B cell (primary cell): ENCODE results near the gene GDE1.

Experiments used
- CTCF ChIP-seq: fragments of 200-600 bp; IDR thresholded peaks from one replicate; pipeline ENCODE4 v1.8.0; 2022; ENCODE audit warnings: antibody characterized with exemption, mild to moderate bottlenecking
- EZH2 ChIP-seq: IDR thresholded peaks from 2 replicates; pipeline ENCODE4 v1.6.1; 2012; ENCODE audit warnings: borderline replicate concordance, low read depth, mild to moderate bottlenecking, moderate library complexity, low read length; ENCODE audit not compliant: insufficient read depth, poor library complexity, severe bottlenecking

- no peak for TF ChIP-seq CTCF
- TF ChIP-seq EZH2, result no peak
Measured at GRCh38 chr16:19499006-19499405, 22.9 kb downstream of the GDE1 start.
